22Rv1 (cell line): ENCODE measurements around the gene PSMG3.

Experiments
- CTCF ChIP-seq: fragments of 450-650 bp; IDR thresholded peaks from 2 replicates; pipeline ENCODE4 v1.5.1; 2017; ENCODE audit warnings: mild to moderate bottlenecking
- ZFX ChIP-seq: fragments of 450-650 bp; IDR thresholded peaks from 2 replicates; pipeline ENCODE4 v1.6.1; 2017; ENCODE audit warnings: antibody characterized with exemption, borderline replicate concordance

DNA sequence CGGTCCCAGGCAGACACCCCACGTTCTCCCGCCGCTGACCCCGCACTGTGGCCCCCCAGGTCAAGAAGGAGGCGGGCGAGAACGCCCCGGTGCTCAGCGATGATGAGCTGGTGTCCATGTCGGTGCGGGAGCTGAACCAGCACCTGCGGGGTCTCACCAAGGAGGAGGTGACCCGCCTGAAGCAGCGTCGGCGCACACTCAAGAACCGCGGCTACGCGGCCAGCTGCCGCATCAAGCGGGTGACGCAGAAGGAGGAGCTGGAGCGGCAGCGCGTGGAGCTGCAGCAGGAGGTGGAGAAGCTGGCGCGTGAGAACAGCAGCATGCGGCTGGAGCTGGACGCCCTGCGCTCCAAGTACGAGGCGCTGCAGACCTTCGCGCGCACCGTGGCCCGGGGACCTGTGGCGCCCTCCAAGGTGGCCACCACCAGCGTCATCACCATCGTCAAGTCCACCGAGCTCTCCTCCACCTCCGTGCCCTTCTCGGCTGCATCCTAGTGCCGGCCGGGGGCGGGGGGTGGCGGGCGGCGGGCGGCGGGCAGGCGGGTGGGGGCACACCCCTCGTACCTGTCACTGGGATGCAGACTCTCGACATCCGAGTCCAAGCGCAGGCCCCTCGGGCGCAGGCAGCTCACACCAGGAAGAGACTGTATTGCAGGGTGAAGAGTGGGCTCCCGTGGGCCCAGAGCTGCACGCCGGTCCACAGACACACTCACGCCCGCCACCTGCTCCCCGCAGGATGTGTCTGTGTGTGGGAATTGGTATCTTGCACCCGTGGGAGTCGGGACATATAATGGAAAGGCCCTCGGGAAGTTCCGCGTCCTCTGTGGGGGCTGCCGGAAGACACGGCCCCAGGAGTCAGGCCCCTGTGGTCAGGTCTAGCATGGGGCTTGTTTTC, 29.7 kb downstream of the PSMG3 start:
- TF ChIP-seq CTCF (no peak), ZFX (no peak)
